Stimulated activated CD4-positive, alpha-beta T cell treated with anti-CD3 and anti-CD28 coated beads, Interleukin-12 subunit alpha, Interleukin-12 subunit beta, amount 100 ng/mL, for 24 hours (primary cell): ENCODE data around the gene KRTAP3-1.
"Not testable (repeated sequence)": the region's sequence is repeated elsewhere in the genome, so short reads cannot be mapped to it uniquely, and the experiment has no call there.

Source experiments
- DNase-seq, 2 experiments: peaks; one replicate each; pipeline ENCODE4 v3.0.0-alpha.2; 2020; ENCODE audit warnings: low read depth in 2 of 2

Gene KRTAP3-1

GRCh38 chr17:41008811-41009210 is at the start of gene KRTAP3-1:
TSS of gene KRTAP3-1 (minus strand) at chr17:41009128. CDS start at chr17:41009074, 54 bp downstream.
- DNase-seq = no peak

- DNase-seq = no peak
These were observed 48.6 kb upstream of the KRTAP3-1 start for GRCh38 chr17:41057547-41057946.

GRCh38 chr17:41055130-41055529 is 46.2 kb upstream of the KRTAP3-1 start, which contains the start of gene KRTAP2-2:
TSS of gene KRTAP2-2 (minus strand) at chr17:41055230. CDS start at chr17:41055211, 19 bp downstream.
- not testable (repeated sequence) for DNase-seq

- DNase-seq = not testable (repeated sequence)
These were observed 45.6 kb upstream of the KRTAP3-1 start for GRCh38 chr17:41054556-41054955.

- no peak for DNase-seq
These were observed 45.1 kb upstream of the KRTAP3-1 start for GRCh38 chr17:41054025-41054424.

- no peak for DNase-seq
These were observed 43.6 kb upstream of the KRTAP3-1 start for GRCh38 chr17:41052566-41052965.

- DNase-seq = no peak
These were observed 40.2 kb upstream of the KRTAP3-1 start for GRCh38 chr17:41049110-41049509.

- no peak for DNase-seq
These were observed 39.5 kb upstream of the KRTAP3-1 start for GRCh38 chr17:41048441-41048840.

GRCh38 chr17:41046735-41047465 is 38.0 kb upstream of the KRTAP3-1 start, which contains the start of gene KRTAP2-1:
TSS of gene KRTAP2-1 (minus strand) at chr17:41047316. CDS start at chr17:41047267, 49 bp downstream.
- not testable (repeated sequence) for DNase-seq

- no peak for DNase-seq
These were observed 34.0 kb upstream of the KRTAP3-1 start for GRCh38 chr17:41042953-41043352.

- DNase-seq = not testable (repeated sequence)
These were observed 32.0 kb upstream of the KRTAP3-1 start, which contains the start of gene KRTAP1-1 for GRCh38 chr17:41040783-41041571. TSS of gene KRTAP1-1 (minus strand) at chr17:41041450. CDS start at chr17:41041397, 53 bp downstream.

- no peak for DNase-seq
These were observed 29.0 kb upstream of the KRTAP3-1 start for GRCh38 chr17:41037853-41038350.

- not testable (repeated sequence) for DNase-seq
These were observed 25.5 kb upstream of the KRTAP3-1 start, which contains the start of gene KRTAP1-3 for GRCh38 chr17:41034346-41034935. TSS of gene KRTAP1-3 (minus strand) at chr17:41034874. CDS start at chr17:41034821, 53 bp downstream.

- no peak for DNase-seq
These were observed 20.8 kb upstream of the KRTAP3-1 start, which contains the start of gene KRTAP1-4 for GRCh38 chr17:41029633-41030245. TSS of gene KRTAP1-4 (minus strand) at chr17:41030195. CDS start at chr17:41030078, 117 bp downstream.

GRCh38 chr17:41026715-41027471 is 18.0 kb upstream of the KRTAP3-1 start, which contains the start of gene KRTAP1-5:
TSS of gene KRTAP1-5 (minus strand) at chr17:41027208. CDS start at chr17:41027155, 53 bp downstream.
- no peak for DNase-seq

GRCh38 chr17:41024697-41025096 is 15.8 kb upstream of the KRTAP3-1 start:
- no peak for DNase-seq

- DNase-seq = no peak
These were observed 11.4 kb upstream of the KRTAP3-1 start for GRCh38 chr17:41020336-41020735.

- DNase-seq = no peak
These were observed 10.5 kb upstream of the KRTAP3-1 start for GRCh38 chr17:41019415-41019814.

GRCh38 chr17:41018541-41018940 is 9.6 kb upstream of the KRTAP3-1 start:
- DNase-seq = no peak

GRCh38 chr17:41016578-41017215 is 7.8 kb upstream of the KRTAP3-1 start:
- no peak for DNase-seq
